ENCODE measurements around the gene DLL1.
A peak's percentile ranks its signal among the peaks of the same experiment; 100 is the strongest.

The DLL1 gene

DNA sequence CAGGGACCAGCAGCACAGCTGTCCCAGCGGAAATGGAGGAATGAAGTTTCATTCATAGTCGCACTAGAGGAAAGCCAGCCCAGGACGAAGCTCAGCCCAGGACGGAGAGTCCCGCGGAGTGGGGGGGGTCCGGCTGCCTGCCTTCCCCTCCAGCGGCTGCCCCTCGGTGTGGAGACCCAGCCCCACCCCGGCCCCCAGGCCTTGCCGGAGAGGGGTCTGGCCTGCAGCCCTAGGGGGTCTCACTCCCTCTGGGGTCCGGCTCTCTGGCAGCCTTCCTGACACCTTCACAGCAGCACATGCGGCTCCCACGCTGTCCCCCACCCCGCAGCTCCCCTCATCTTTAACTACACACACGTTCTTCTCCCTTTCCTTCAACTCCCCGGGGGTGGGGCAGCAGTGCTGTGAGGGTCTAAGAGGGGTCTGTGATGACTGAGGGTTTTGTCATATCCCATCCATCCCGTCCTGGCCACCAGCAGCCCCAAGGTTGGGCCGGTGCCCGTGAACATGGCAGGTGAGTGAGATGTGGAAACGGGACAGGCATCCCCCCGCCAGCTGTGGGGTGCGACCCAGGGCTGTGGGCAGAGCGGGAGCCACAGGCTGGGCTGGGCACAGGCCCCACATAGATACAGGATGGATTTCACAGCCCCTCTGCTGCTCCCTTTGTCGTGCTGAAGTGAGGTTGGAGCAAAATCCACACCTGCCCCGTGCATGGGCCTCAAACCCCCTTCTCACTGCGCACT is 41.8 kb downstream of the DLL1 start:
- DNase-seq: no peak

GRCh38 chr6:170248111-170248805 is 42.6 kb downstream of the DLL1 start:
- no peak for DNase-seq

DNA sequence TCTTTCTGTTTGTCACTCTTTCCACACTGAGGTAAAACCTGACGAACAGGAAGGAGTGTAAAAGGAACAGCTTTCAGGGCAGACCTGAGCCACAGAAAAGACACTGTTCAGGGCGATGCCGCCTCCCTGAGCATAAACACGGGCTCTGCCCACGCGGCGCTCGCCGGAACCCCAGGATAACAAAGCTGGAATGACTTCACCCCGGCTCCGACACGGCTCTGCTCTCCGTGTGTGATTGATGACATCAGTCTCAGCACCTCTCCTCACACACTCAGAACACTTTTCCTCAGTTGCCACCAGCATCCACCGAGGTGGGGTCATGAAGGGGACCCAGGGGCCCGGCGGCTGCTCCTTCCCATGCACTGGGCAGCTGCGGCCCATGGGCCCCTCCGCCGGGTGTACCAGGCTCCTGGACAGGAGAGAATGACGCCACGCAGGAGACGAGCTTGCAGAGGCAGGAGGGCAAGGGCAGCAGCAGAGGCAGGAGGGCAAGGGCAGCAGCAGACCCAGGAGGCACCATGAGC is 43.6 kb downstream of the DLL1 start:
- no peak for DNase-seq

DNA sequence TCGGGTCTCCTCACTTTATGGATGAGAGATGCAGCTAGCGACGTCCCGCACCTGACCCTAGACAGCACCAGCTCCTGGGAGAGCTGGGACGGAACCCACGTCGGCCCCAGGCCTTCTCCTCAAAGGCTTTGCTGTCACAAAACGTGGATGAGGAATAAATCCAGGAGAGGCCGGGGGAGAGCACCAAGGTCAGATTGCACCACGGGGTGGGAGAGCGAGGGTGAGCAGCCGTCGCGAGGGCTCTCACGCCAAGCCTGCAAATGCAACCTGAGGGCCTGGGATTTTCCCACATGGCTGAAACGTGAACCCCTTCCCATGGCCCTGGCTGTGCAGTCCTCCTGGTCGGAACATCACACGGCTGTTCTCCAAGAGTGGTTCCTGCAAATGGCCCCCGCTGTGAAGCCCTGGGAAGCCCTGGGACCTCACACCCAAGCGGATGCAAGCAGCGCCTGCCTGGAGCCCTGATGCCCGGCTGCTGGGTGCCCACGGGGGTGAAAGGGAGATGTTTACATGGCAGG is 45.3 kb downstream of the DLL1 start:
- DNase-seq: no peak

GRCh38 chr6:170244721-170245474 is 46.0 kb downstream of the DLL1 start:
- no peak for DNase-seq

DNA sequence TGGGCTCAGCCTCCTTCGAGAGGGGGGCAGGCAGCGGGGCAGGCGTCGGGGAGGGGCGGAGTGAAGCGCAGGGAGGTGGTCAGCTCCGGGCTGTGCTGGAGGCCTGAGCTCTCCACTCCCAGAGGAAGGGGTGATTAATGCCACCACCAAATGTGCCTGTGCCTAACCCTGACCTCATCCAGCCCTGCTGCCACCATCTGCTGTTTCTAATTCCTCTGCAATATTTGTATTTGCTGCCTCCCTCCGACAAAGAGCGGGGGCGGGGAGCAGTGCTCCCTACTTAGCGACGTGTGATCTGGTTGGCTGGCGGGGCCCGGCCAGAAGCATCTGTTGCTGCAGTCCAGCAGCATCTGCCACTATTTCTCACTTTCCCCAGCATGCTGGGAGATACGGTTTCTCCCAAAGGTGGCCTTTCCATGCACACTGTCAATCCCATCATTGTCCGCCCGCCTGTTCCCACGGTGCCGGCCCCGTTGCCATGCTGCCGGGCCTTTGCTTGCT is 47.0 kb downstream of the DLL1 start:
- peak; percentile 76 for DNase-seq

DNA sequence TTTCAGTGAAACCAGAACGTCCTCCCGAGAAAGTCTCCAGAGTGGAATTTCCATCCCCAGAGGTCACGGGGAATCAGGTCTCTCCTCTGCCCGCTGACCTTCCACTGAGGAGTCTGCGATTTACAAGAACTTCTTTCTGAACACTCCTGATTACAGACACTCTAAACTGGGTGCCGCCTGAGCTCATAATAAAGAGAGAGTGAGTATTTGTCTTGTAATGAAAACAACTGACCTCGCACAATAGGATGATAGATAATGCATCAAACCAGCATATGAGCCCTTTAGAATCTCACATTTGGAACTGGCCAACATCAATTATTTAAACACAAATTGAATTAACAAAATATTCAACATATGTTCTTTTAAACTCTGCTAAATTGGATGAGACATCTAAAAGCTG is 47.5 kb downstream of the DLL1 start:
- peak; percentile 58 for DNase-seq

- no peak for DNase-seq
These were observed 51.9 kb downstream of the DLL1 start for GRCh38 chr6:170238741-170239565.

DNA sequence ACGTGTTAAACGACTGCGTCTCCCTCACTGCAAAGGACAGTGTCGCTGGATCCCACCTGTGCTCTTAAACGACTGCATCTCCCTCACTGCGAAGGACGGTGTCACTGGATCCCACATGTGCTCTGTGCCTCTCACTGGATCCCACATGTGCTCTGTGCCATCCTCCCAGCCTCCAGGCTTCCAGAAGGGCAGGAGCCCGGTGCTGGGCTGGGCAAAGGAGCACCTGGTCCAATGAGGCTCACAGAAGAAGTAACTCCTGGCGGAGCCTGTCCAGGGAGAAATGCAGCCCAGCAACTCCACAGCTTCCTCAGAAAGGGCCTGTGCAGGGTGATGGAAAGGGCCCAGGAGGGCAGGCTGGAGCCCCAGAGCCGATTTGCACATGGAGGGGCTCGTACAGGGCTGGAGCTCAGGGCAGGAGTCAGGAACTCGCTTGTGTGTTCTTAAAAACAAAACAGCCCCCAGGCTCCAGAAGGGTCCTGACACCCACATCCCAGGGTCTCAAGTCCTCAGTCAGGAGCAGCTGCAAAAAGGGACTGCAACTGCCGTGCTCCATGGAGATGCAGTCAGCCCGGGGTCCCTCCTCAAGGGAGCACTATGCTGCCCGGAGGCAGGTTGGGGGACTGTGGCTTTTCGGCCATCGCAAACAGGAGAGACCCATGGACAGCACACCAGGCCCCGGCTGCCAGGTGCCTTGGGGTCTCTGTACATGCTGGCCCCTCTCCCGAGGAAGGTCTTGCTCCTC is 52.7 kb downstream of the DLL1 start:
- no peak for DNase-seq

- DNase-seq: no peak
These were observed 54.6 kb downstream of the DLL1 start for GRCh38 chr6:170236131-170236836.

GRCh38 chr6:170235391-170236125 is 55.3 kb downstream of the DLL1 start:
- no peak for DNase-seq

DNA sequence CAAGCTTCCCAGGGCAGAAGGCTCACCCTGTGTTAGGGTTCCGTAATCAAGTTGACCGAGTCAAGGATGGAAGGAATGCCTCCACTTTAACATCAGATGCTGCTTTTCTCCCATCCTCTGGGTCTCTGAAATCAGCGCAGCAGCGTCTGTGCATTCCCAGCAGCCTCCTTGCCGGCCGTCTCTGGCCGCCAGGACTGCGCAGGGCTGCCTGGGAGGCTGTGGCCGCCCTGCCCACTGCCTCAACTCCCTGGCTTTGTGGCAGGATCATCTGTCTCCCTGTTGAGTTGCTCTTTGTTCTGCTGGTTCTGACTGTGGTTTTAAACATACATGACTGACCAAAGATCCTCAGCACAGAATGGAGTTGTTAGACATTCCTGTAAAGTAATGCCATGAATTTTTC is 56.5 kb downstream of the DLL1 start:
- no peak for DNase-seq

- no peak for DNase-seq
These were observed 57.3 kb downstream of the DLL1 start for GRCh38 chr6:170233286-170234205.
